GM23338 (cell line): ENCODE results near the gene POU2AF3. TPM values are rescaled to one million over a fixed set of nuclear protein-coding genes. Genes with fewer than 3 reads are reported as not detected.
A peak's percentile ranks its signal among the peaks of the same experiment; 100 is the strongest.

ENCODE experiments used
- ATAC-seq: fragments of 200-7000 bp; cut with Tn5 transposase; 3 replicates; pipeline ENCODE4 v1.9.1; 2020
- DNase-seq: peaks from one replicate; pipeline ENCODE4 v3.0.0-alpha.2; 2015; ENCODE audit warnings: low spot score
- H2AFZ ChIP-seq: fragments of 200-600 bp; sonication (generic); 2 replicates; pipeline ENCODE4 v1.8.0; 2016; ENCODE audit warnings: antibody characterized with exemption, mild to moderate bottlenecking, moderate library complexity
- H3F3A ChIP-seq: fragments of 200-600 bp; sonication (generic); replicated peaks from 2 replicates; pipeline ENCODE4 v1.8.0; 2017; ENCODE audit warnings: antibody characterized with exemption, mixed run types, low read depth
- H3K27ac ChIP-seq: fragments of 200-600 bp; sonication (generic); 2 replicates; pipeline ENCODE4 v1.6.1; 2016; ENCODE audit warnings: low read depth
- H3K27me3 ChIP-seq: fragments of 200-600 bp; sonication (generic); 2 replicates; pipeline ENCODE4 v1.8.0; 2016; ENCODE audit warnings: mild to moderate bottlenecking, mixed run types, moderate library complexity; ENCODE audit not compliant: insufficient read depth
- H3K36me3 ChIP-seq: fragments of 200-600 bp; sonication (generic); 2 replicates; pipeline ENCODE4 v1.8.0; 2016; ENCODE audit warnings: mild to moderate bottlenecking; ENCODE audit not compliant: insufficient read depth
- H3K4me1 ChIP-seq: fragments of 200-600 bp; sonication (generic); 2 replicates; pipeline ENCODE4 v1.8.0; 2016; ENCODE audit warnings: mild to moderate bottlenecking, moderate library complexity; ENCODE audit not compliant: insufficient read depth
- H3K4me2 ChIP-seq: fragments of 200-600 bp; sonication (generic); 2 replicates; pipeline ENCODE4 v1.7.1; 2017; ENCODE audit warnings: mixed run types
- H3K4me3 ChIP-seq: fragments of 200-600 bp; sonication (generic); 2 replicates; pipeline ENCODE4 v1.6.1; 2016; ENCODE audit warnings: mixed run types
- H3K79me2 ChIP-seq: fragments of 200-600 bp; sonication (generic); replicated peaks from 2 replicates; pipeline ENCODE4 v1.8.0; 2017; ENCODE audit warnings: mild to moderate bottlenecking; ENCODE audit not compliant: insufficient read depth
- H3K9me2 ChIP-seq: fragments of 200-600 bp; sonication (generic); 2 replicates; pipeline ENCODE4 v1.8.0; 2017; ENCODE audit not compliant: insufficient read depth
- H4K20me1 ChIP-seq: fragments of 200-600 bp; sonication (generic); replicated peaks from 2 replicates; pipeline ENCODE4 v1.8.0; 2017; ENCODE audit warnings: mild to moderate bottlenecking; ENCODE audit not compliant: insufficient read depth
- H3K27ac Mint-ChIP-seq: 2 replicates; pipeline ENCODE4 v1.8.0; 2020; ENCODE audit warnings: inconsistent platforms, mild to moderate bottlenecking, moderate library complexity, mixed read lengths
- H3K27me3 Mint-ChIP-seq: 3 replicates; pipeline ENCODE4 v1.8.0; 2022; ENCODE audit warnings: low read depth, mild to moderate bottlenecking, moderate library complexity, mixed read lengths, inconsistent platforms; ENCODE audit not compliant: insufficient read depth, poor library complexity
- H3K36me3 Mint-ChIP-seq: 3 replicates; pipeline ENCODE4 v1.8.0; 2021; ENCODE audit warnings: low read depth, mild to moderate bottlenecking, inconsistent platforms, moderate library complexity, mixed read lengths
- H3K4me1 Mint-ChIP-seq: 3 replicates; pipeline ENCODE4 v1.8.0; 2020; ENCODE audit warnings: mild to moderate bottlenecking, inconsistent platforms, mixed read lengths
- H3K4me3 Mint-ChIP-seq: 3 replicates; pipeline ENCODE4 v1.8.0; 2021; ENCODE audit warnings: moderate library complexity, mild to moderate bottlenecking, inconsistent platforms, mixed read lengths
- H3K9me3 Mint-ChIP-seq: 3 replicates; pipeline ENCODE4 v1.8.0; 2020; ENCODE audit warnings: moderate library complexity, mild to moderate bottlenecking, inconsistent platforms, mixed read lengths
- CTCF ChIP-seq, 2 experiments: fragments of 200-600 bp in 1 of 2; sonication (generic) in 1 of 2; conservative IDR thresholded peaks; 2 replicates each; pipeline versions ENCODE4 v1.5.1 to v1.6.1; 2016 to 2017; ENCODE audit warnings: antibody characterized with exemption in 2 of 2, low read depth in 2 of 2, mild to moderate bottlenecking in 2 of 2, moderate library complexity in 1 of 2
- EZH2 ChIP-seq: fragments of 200-600 bp; sonication (generic); IDR thresholded peaks from one replicate; pipeline ENCODE4 v1.8.0; 2017; ENCODE audit warnings: antibody characterized with exemption, mild to moderate bottlenecking, low read depth; ENCODE audit not compliant: unreplicated experiment
- ZNF331 ChIP-seq: fragments of 250-450 bp; sonication (Bioruptor Pico); IDR thresholded peaks from 2 replicates; pipeline ENCODE4 v1.5.0; 2020; ENCODE audit warnings: low read depth, mild to moderate bottlenecking, moderate library complexity
- ZNF462 ChIP-seq: fragments of 250-450 bp; sonication (Bioruptor Pico); IDR thresholded peaks from 2 replicates; pipeline ENCODE4 v1.5.0; 2020; ENCODE audit warnings: mild to moderate bottlenecking, moderate library complexity
- long read RNA-seq: library from polyadenylated mRNA; unstranded; transcript quantifications from one replicate; pipeline ENCODE4 v2.0.0, GENCODE V29; 2020; ENCODE audit not compliant: unreplicated experiment
- polyA plus RNA-seq: library from polyadenylated mRNA; unstranded; fragments of >200 nt; fragmentation: Nextera tagmentation; extraction: Ambion mirVana; gene quantifications from 2 replicates; pipeline ENCODE4 v1.2.1, GENCODE V29; 2016
- total RNA-seq: library from RNA; depleted of rRNA; stranded (reverse); fragments of >200 nt; shearing (Covaris generic); gene quantifications from 2 replicates; pipeline ENCODE4 v1.2.3, GENCODE V29; 2014; rRNA removed
- TF ChIP-seq, protein P1 (sequence below): IDR thresholded peaks from 2 replicates; pipeline ENCODE4 v1.6.1; 2016; ENCODE audit warnings: antibody characterized with exemption

The POU2AF3 gene
- total RNA-seq (2.7 and 5.2 TPM in 2 replicates), polyA plus RNA-seq (2.1 and 3.4 TPM in 2 replicates)
- long read RNA-seq, partial matches to known transcripts, result 0 of 2 reads
- long read RNA-seq, other reads (novel, unspliced or antisense), result 1 of 2 reads

- Histone ChIP-seq H3K27ac (no peak within 1 kb of the TSS), H3K79me2 (no peaks in the 10 kb centered on the region), H3K36me3 (no peaks in the 10 kb centered on the region), H4K20me1 (no peaks in the 10 kb centered on the region), H3K4me2 (peak within 1 kb of the TSS; percentile 85), H2AFZ (peak within 1 kb of the TSS; percentile 97), H3K4me3 (peak within 1 kb of the TSS; percentile 88), H3F3A (0 out of 2 replicates have a peak, but pooled peaks cover 5% of the 10 kb centered on the region), H3K27me3 (peaks cover 35% of the 10 kb centered on the region), H3K9me2 (no peaks in the 10 kb centered on the region), H3K4me1 (peaks cover 22% of the 10 kb centered on the region)
- TF ChIP-seq EZH2 (peak; percentile 43), CTCF (conservative IDR thresholded peaks at IDR 0.05; ENCODE audit: low read depth in 2 of 2) (no peak)
- H3K4me1 Mint-ChIP-seq, result peaks cover 30% of the 10 kb centered on the region
- peak within 1 kb of the TSS; percentile 76 for H3K4me3 Mint-ChIP-seq
- peaks cover 31% of the 10 kb centered on the region for H3K27me3 Mint-ChIP-seq
- ATAC-seq (peak; percentile 71), DNase-seq (peak; percentile 47)
- no peaks in the 10 kb centered on the region; the same call in 2 of the 3 replicates for H3K36me3 Mint-ChIP-seq
- no peaks in the 10 kb centered on the region for H3K9me3 Mint-ChIP-seq
- H3K27ac Mint-ChIP-seq, result no peak within 1 kb of the TSS
These were observed at the start of gene POU2AF3 for GRCh38 chr11:111298413-111299100. Gene POU2AF3, plus strand, starts transcription at chr11:111298546. Its CDS starts 36 bp downstream, at chr11:111298582.

DNA sequence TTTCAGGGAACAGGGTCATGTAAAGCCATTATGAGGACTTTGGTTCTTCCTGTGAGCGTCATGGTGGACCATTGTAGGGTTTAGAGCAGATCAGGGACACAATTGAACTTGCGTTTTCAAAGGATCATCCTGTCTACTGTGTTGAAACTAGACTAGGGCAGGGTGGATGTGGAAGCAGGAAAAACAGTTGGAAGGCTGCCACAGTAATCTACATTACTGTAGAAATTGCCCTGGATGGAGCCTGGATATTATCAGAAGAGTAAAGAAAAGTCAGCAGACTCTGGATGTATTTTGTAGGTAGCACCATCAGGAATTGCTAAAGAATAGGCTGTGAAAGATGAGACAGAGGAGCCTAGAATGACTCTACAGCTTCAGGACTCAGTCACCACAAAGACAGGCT, 47.4 kb upstream of the POU2AF3 start:
- Histone ChIP-seq H3K36me3 (no peaks in the 10 kb centered on the region), H3K27me3 (no peaks in the 10 kb centered on the region), H4K20me1 (no peaks in the 10 kb centered on the region), H3K4me2 (no peak overlapping the region), H3K4me1 (no peaks in the 10 kb centered on the region), H3K79me2 (no peaks in the 10 kb centered on the region), H3K4me3 (no peak overlapping the region), H3K9me2 (peaks cover 9% of the 10 kb centered on the region; the same call in 1 of the 2 replicates), H3F3A (no peaks in the 10 kb centered on the region), H2AFZ (no peak overlapping the region), H3K27ac (no peak overlapping the region)
- no peaks in the 10 kb centered on the region for H3K36me3 Mint-ChIP-seq
- no peaks in the 10 kb centered on the region for H3K9me3 Mint-ChIP-seq
- H3K27me3 Mint-ChIP-seq, result peaks cover 1% of the 10 kb centered on the region
- no peak for ATAC-seq
- no peak for DNase-seq
- H3K27ac Mint-ChIP-seq, result no peak overlapping the region
- no peaks in the 10 kb centered on the region for H3K4me1 Mint-ChIP-seq
- H3K4me3 Mint-ChIP-seq, result no peak overlapping the region
- TF ChIP-seq ZNF462 (CRISPR knock-in tag), result no peak
- TF ChIP-seq, protein P1, sequence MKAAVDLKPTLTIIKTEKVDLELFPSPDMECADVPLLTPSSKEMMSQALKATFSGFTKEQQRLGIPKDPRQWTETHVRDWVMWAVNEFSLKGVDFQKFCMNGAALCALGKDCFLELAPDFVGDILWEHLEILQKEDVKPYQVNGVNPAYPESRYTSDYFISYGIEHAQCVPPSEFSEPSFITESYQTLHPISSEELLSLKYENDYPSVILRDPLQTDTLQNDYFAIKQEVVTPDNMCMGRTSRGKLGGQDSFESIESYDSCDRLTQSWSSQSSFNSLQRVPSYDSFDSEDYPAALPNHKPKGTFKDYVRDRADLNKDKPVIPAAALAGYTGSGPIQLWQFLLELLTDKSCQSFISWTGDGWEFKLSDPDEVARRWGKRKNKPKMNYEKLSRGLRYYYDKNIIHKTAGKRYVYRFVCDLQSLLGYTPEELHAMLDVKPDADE, result no peak
- no peak for TF ChIP-seq CTCF (conservative IDR thresholded peaks at IDR 0.05; ENCODE audit: low read depth in 2 of 2)
- no peak for TF ChIP-seq ZNF331 (CRISPR knock-in tag)
